Measurements from ENCODE around the gene ATOSA.

The ATOSA gene

DNA sequence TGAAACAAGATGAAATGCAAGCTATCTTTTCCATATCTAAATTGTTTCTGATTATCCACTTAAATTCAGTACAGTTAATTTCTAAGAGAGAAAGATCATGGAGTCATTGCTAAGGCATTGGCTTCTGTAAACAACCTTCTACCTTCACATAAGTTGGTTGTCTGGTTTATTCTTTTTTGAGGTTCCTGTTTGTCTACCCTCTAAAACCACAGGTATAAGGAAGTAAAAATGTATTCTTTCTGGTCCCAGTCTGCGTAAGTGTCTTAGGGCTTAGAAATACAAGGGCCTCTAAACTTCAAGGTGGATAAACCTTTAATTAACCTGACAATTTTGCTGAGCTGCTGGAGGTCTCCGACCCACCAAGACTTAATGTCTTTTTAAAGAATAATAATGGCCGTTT is 3.6 kb upstream of the ATOSA start:
- peak in 1 of 2 donors; percentile 39 for DNase-seq

- no peak for DNase-seq
These were observed 3.0 kb upstream of the ATOSA start for GRCh38 chr15:52682200-52682599.

- no peak for DNase-seq
These were observed 2.3 kb upstream of the ATOSA start for GRCh38 chr15:52681441-52681840.

GRCh38 chr15:52680761-52681160 is 1.6 kb upstream of the ATOSA start:
- DNase-seq, result no peak

DNA sequence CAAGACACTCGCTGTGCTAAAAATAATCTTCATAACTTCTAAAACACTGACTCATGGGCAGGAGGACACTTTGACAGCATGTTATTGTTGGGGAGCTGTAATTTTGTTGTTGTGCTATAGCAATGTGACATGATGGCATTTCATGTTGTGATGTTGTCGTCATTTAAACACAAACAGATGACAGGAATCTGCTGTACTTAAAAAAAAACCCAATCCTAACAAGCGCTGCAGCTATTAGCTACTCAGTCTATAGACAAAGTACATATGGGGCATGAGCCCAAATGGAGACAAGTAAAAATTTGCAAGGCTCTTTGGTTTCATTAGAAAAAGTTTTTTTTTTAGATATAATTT is 828 bp upstream of the ATOSA start:
- DNase-seq, result no peak

- DNase-seq, result peak; percentile 65 to 80
These were observed 538 bp downstream of the ATOSA start for GRCh38 chr15:52678468-52679231.

DNA sequence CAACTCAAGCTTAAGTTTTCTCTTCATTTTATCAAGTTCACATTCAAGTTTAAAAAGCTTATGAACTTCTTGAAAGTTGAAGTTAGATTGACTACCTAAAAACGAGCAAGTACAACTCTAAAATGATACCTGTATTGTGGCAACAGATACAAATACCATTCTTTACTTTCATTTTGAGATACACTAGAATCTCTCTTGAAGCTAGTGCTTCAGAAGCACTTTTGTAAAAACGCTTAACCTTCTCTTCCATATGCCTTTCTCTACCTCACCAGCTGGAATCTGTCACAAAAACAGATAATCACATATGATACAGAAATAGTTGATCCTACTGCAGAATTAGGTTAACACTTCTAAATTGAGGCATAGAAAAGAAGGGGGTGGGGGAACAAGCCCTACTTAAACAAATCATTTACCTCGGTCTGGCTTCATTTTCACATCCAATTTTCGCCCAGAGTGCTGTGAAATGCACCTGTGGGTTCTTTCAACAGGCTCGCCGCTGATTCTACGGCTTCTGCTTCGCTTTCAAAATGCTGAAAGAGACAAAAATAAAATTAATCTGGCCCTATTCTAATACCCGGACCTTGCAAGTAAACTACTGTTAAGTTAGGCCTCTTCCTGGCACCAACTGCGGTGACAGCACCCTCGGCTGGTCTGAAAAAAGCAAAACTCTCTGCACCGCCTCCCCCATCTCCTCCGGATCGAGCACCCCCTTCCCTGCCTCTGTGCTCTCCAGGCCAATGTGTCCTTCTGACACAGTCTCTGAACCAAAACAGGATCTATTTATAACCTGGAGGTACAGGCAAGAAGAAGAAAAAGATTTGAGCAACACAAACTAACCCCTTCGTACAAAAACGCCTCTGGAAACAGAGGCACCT is 1.4 kb downstream of the ATOSA start:
- DNase-seq, result peak in 1 of 2 donors; percentile 41

- DNase-seq, result no peak
These were observed 4.4 kb downstream of the ATOSA start for GRCh38 chr15:52674831-52675230.

DNA sequence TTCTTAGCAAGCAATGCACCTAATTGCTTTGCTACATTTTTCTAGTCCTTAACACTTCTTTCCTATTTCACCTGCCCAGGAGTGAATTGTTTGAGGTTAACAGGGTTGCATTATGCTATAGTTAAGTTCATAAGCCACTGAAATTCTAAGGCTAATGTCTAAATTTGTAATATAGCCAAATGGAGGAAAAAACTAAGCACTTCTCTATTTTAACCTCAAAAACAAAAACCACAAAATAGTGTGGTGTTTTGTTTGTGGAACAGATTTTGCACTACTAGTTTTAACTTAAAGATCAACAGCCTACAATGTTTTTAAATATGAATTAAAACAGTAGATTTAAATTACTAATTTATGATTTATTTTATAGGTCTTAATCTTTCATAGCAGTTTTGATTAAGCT is 5.5 kb downstream of the ATOSA start:
- DNase-seq, result no peak

DNA sequence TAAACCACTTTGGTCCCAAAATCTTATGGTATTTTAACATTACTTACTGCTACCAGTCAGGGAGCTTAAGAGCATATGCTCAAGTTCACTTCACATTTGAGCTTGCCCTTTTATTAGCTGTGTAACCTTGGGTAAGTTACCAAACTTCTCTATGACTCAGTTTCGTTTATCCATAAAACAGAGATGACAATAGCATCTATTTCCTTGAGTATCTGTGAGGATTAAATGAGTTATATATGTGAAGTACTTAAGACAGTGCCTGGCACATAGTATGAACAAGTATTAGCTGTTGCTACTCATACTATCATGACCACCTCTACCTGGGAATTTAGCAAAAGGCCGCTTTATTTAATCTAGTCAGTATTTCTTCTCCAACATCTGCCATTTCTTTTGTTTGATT is 5.9 kb downstream of the ATOSA start:
- no peak for DNase-seq

DNA sequence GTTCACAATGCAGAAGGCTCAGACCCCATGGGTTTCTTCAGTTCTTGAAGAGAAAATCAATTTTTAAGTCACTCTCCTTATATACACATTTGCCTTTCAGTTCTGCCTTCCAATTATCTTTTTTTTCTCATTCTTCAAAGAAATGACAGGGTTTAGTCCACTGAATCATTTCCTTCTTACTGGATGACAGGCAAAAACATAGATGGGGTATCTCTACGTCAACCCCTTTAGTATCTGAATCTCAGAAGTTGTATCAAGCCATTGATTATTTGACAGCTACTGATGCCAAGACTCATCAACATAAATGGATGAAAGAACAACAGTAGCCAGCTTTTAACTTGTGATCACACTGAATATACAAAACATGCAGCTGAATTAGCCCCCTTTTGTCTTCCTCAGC is 6.5 kb downstream of the ATOSA start:
- no peak for DNase-seq

DNA sequence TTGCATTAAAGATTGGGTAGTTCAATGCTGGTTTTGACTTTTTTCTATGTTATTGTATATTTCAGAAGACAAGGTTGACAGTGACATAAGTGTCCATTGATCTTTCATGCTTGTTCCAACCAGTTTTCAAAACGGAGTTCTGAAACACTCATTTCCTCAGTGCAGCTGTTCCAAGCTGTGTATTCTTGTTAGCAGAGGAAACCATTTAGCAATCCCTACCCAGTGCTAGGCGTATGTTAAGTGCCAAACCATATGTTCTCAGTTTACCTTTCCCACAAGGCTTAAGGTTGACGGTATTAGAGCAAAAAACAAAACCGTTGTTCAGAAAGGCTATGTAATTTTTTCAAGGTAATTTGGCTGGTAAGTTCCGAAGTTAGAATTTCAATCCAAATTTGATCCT is 9.1 kb downstream of the ATOSA start:
- DNase-seq, result no peak

- DNase-seq, result no peak
These were observed 11.1 kb downstream of the ATOSA start for GRCh38 chr15:52668133-52668532.

DNA sequence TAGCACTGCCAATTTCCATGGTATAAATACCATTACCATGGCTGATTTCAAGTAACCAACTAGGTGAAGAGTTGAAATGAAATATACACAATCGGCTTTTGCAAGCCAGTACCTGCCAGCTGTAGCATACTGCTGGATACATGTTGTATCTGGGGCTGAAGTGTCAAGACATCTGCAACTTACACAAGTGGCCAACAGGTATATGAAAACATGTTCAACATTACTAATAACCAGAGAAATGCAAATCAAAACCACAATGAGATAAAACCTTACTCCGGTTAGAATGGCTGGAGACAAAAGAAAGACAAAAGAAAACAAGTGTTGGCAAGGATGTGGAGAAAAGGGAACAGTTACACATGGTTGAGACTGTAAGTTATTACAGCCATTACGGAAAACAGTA is 11.6 kb downstream of the ATOSA start:
- no peak for DNase-seq

GRCh38 chr15:52663536-52664294 is 15.5 kb downstream of the ATOSA start:
- no peak for DNase-seq

- no peak for DNase-seq
These were observed 17.3 kb downstream of the ATOSA start for GRCh38 chr15:52661909-52662308.

GRCh38 chr15:52660192-52660591 is 19.0 kb downstream of the ATOSA start:
- DNase-seq, result no peak

DNA sequence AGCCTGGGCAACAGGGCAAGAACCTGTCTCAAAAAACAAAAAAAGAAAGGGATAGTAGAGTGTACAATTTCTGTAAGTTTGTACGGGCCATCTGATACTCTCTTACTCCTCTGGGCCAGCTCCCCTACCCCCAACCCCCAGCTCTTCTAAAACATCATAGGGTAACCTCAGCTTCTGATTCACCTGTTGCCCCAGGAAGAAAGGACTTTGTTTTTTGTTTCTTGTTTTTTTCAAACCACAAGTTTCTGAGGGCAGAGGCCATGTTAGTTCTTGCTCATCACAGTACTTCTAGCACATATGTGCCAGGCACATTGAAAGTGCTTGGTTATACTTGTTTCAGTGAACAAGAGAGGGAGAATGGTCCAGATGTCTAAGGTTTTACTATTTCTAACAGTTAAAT is 20.2 kb downstream of the ATOSA start:
- DNase-seq, result no peak

- DNase-seq, result no peak
These were observed 21.9 kb downstream of the ATOSA start for GRCh38 chr15:52657338-52657737.

- DNase-seq, result no peak
These were observed 22.8 kb downstream of the ATOSA start for GRCh38 chr15:52656412-52656811.

GRCh38 chr15:52653431-52653964 is 25.7 kb downstream of the ATOSA start:
- DNase-seq, result no peak

- DNase-seq, result no peak
These were observed 26.2 kb downstream of the ATOSA start for GRCh38 chr15:52652984-52653383.

DNA sequence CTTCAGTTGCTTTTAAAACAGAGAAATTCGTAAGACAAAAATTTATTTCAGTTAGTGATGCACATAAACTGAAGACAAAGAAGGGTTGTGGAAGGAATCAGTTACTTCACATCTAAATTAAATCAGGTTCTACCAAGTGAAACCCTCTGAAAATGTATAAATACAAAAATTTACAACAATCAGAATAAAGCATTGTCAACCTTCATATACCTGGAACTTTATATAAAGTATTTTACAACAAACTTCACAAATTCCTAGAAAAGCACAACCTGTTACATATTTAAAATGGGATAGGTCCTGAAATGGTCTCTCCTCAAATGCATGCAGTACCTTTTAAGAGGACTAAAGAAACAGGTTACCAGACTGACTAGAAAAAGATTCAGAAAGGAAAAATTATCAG is 26.9 kb downstream of the ATOSA start:
- no peak for DNase-seq

All from bone marrow (tissue), 2 donors.